SK-N-SH (cell line): ENCODE data around the gene CYP46A1. TPM values are rescaled to one million over a fixed set of nuclear protein-coding genes. Genes with fewer than 3 reads are reported as not detected.

Experiments
- CTCF ChIA-PET: fragments of 300-600, 350-600 bp; formaldehyde crosslinking; extraction: SDS; loops from one replicate; lab custom pipeline; 2021; lab: Yijun Ruan, JAX
- POLR2A ChIA-PET: fragments of 350-600 bp; sonication (Branson Sonifier 250); formaldehyde crosslinking; extraction: SDS; loops from one replicate; lab custom pipeline; 2020; ENCODE audit warnings: antibody characterized with exemption, inconsistent platforms; lab: Yijun Ruan, JAX
- DNase-seq: peaks from one replicate; pipeline ENCODE4 v3.0.0; 2012
- H2AFZ ChIP-seq: fragments of 200-600 bp; sonication (generic); 2 replicates; pipeline ENCODE4 v1.8.1; 2016; ENCODE audit warnings: antibody characterized with exemption, mild to moderate bottlenecking, low read depth
- H3F3A ChIP-seq: fragments of 200-600 bp; sonication (generic); replicated peaks from 2 replicates; pipeline ENCODE3; 2016; ENCODE audit warnings: antibody characterized with exemption, mild to moderate bottlenecking; ENCODE audit not compliant: insufficient read depth
- H3K27ac ChIP-seq, 2 experiments: fragments of 200-500 bp in 1 of 2; fragments of 200-600 bp in 1 of 2; sonication (Bioruptor generic) in 1 of 2; sonication (generic), shearing (Covaris generic) in 1 of 2; 2 replicates each; pipeline versions ENCODE4 v1.5.1 to v1.6.1; 2014 to 2016; ENCODE audit warnings: low read depth in 2 of 2, inconsistent platforms in 1 of 2, low read length in 1 of 2, mild to moderate bottlenecking in 1 of 2, mixed read lengths in 1 of 2
- H3K27me3 ChIP-seq: fragments of 200-600 bp; sonication (generic), shearing (Covaris generic); 2 replicates; pipeline ENCODE4 v1.6.1; 2016; ENCODE audit warnings: mixed run types; ENCODE audit not compliant: insufficient read depth
- H3K36me3 ChIP-seq, 2 experiments: fragments of 200-500 bp in 1 of 2; fragments of 200-600 bp in 1 of 2; sonication (Bioruptor generic) in 1 of 2; sonication (generic) in 1 of 2; replicated peaks in 1 of 2; 2 replicates each; pipeline versions ENCODE3 to v1.5.1; 2014 to 2016; ENCODE audit warnings: low read length in 1 of 2, mild to moderate bottlenecking in 1 of 2; ENCODE audit not compliant: insufficient read depth in 2 of 2, control insufficient read depth in 1 of 2
- H3K4me1 ChIP-seq, 2 experiments: fragments of 200-500 bp in 1 of 2; fragments of 200-600 bp in 1 of 2; sonication (Bioruptor generic) in 1 of 2; sonication (generic), shearing (Covaris generic) in 1 of 2; 2 replicates each; pipeline versions ENCODE4 v1.5.1 to v1.6.1; 2014 to 2016; ENCODE audit warnings: low read depth in 1 of 2, low read length in 1 of 2, mixed run types in 1 of 2; ENCODE audit not compliant: insufficient read depth in 2 of 2, control insufficient read depth in 1 of 2
- H3K4me2 ChIP-seq: fragments of 200-600 bp; sonication (generic), shearing (Covaris generic); 2 replicates; pipeline ENCODE4 v1.6.1; 2017; ENCODE audit warnings: mixed run types
- H3K4me3 ChIP-seq, 2 experiments: fragments of 200-500 bp in 1 of 2; fragments of 200-600 bp in 1 of 2; sonication (Bioruptor generic) in 1 of 2; sonication (generic), shearing (Covaris generic) in 1 of 2; 2 replicates each; pipeline versions ENCODE4 v1.5.1 to v1.8.1; 2014 to 2016; ENCODE audit warnings: low read depth in 2 of 2, inconsistent platforms in 1 of 2, low read length in 1 of 2, mild to moderate bottlenecking in 1 of 2, mixed read lengths in 1 of 2, moderate library complexity in 1 of 2
- H3K79me2 ChIP-seq: fragments of 200-600 bp; sonication (generic); 2 replicates; pipeline ENCODE4 v1.8.1; 2017; ENCODE audit warnings: mild to moderate bottlenecking; ENCODE audit not compliant: insufficient read depth
- H3K9ac ChIP-seq: fragments of 200-600 bp; sonication (generic); 2 replicates; pipeline ENCODE4 v1.6.1; 2017; ENCODE audit warnings: mixed run types
- H3K9me2 ChIP-seq: fragments of 200-600 bp; sonication (generic); 2 replicates; pipeline ENCODE4 v1.6.1; 2017; ENCODE audit warnings: mixed run types
- H3K9me3 ChIP-seq: fragments of 200-600 bp; sonication (generic); 2 replicates; pipeline ENCODE4 v1.6.1; 2017; ENCODE audit warnings: mixed run types, mild to moderate bottlenecking, moderate library complexity
- H4K20me1 ChIP-seq: fragments of 200-600 bp; sonication (generic); 2 replicates; pipeline ENCODE4 v1.6.1; 2017; ENCODE audit warnings: mild to moderate bottlenecking, mixed run types; ENCODE audit not compliant: insufficient read depth
- EZH2phosphoT487 ChIP-seq: fragments of 200-600 bp; sonication (generic); IDR thresholded peaks from 2 replicates; pipeline ENCODE4 v1.6.1; 2017; ENCODE audit warnings: low read depth, mixed run types, mild to moderate bottlenecking, antibody characterized with exemption, moderate library complexity, borderline replicate concordance
- FOSL2 ChIP-seq: IDR thresholded peaks from 2 replicates; pipeline ENCODE4 v1.4.0; 2012; ENCODE audit warnings: low read depth, mild to moderate bottlenecking, moderate library complexity, borderline replicate concordance
- GATA2 ChIP-seq: sonication (generic); formaldehyde crosslinking; IDR thresholded peaks from 2 replicates; pipeline ENCODE4 v1.5.0; 2020; ENCODE audit warnings: mild to moderate bottlenecking, missing genetic modification reagents
- MEF2A ChIP-seq: IDR thresholded peaks from 2 replicates; pipeline ENCODE4 v1.4.0; 2012; ENCODE audit warnings: low read depth, borderline replicate concordance
- MXI1 ChIP-seq: IDR thresholded peaks from 2 replicates; pipeline ENCODE4 v1.6.1; 2012; ENCODE audit warnings: mild to moderate bottlenecking, low read depth, low read length, improper control_type of control experiment
- NFIC ChIP-seq: IDR thresholded peaks from 2 replicates; pipeline ENCODE4 v1.4.0; 2012; ENCODE audit warnings: borderline replicate concordance
- NRF1 ChIP-seq: IDR thresholded peaks from 2 replicates; pipeline ENCODE4 v1.6.1; 2012; ENCODE audit warnings: low read depth, mild to moderate bottlenecking, low read length
- POLR2AphosphoS5 ChIP-seq: IDR thresholded peaks from 2 replicates; pipeline ENCODE4 v1.6.1; 2012; ENCODE audit warnings: low read depth, low read length
- RAD21 ChIP-seq: IDR thresholded peaks from 2 replicates; pipeline ENCODE4 v1.6.1; 2012; ENCODE audit warnings: mild to moderate bottlenecking, low read length
- RXRA ChIP-seq: IDR thresholded peaks from 2 replicates; pipeline ENCODE4 v1.4.0; 2012; ENCODE audit warnings: low read depth, mild to moderate bottlenecking, borderline replicate concordance
- TAF1 ChIP-seq: IDR thresholded peaks from 2 replicates; pipeline ENCODE4 v1.6.1; 2012; ENCODE audit warnings: low read depth, mild to moderate bottlenecking, low read length, moderate library complexity, borderline replicate concordance
- TCF12 ChIP-seq: IDR thresholded peaks from 2 replicates; pipeline ENCODE4 v1.4.0; 2012
- TEAD4 ChIP-seq: IDR thresholded peaks from 2 replicates; pipeline ENCODE4 v1.4.0; 2012; ENCODE audit warnings: mild to moderate bottlenecking, borderline replicate concordance; ENCODE audit not compliant: insufficient read depth
- YY1 ChIP-seq: IDR thresholded peaks from 2 replicates; pipeline ENCODE4 v1.4.0; 2012; ENCODE audit warnings: low read depth, mild to moderate bottlenecking
- WGBS: methylation state at CpG from one replicate; pipeline ENCODE4 v1.1.6; 2017; ENCODE audit warnings: low lambda C conversion rate; 5-methylcytosine and 5-hydroxymethylcytosine counted together
- polyA plus RNA-seq, 3 experiments: library from polyadenylated mRNA; depleted of rRNA; stranded (reverse); fragments of >200 nt; gene quantifications; 2 replicates each; pipeline ENCODE4 v1.2.3, GENCODE V29; 2012
- TF ChIP-seq, protein P1 (sequence below): IDR thresholded peaks from 2 replicates; pipeline ENCODE4; 2012
- TF ChIP-seq, protein P2 (sequence below): IDR thresholded peaks from 2 replicates; pipeline ENCODE4 v1.4.0; 2012; ENCODE audit warnings: low read depth
- TF ChIP-seq, protein P3 (sequence below): IDR thresholded peaks from 2 replicates; pipeline ENCODE4 v1.4.0; 2012; ENCODE audit warnings: low read depth, borderline replicate concordance

The CYP46A1 gene
- polyA plus RNA-seq, 1 of the 3 experiments (the other 2 are of a cell fraction), result 0.30 TPM

GRCh38 chr14:99699085-99699760, 15.1 kb downstream of the CYP46A1 start:
- Histone ChIP-seq H3K79me2 (no peaks in the 10 kb centered on the region), H3K4me2 (no peak overlapping the region)
- POLR2A ChIA-PET, result no interaction called here
- TF ChIP-seq NFIC, result no peak
- TF ChIP-seq RAD21, result no peak
- no peak for TF ChIP-seq MXI1
- TF ChIP-seq TCF12, result no peak
- TF ChIP-seq NRF1, result no peak
- TF ChIP-seq TEAD4, result no peak
- TF ChIP-seq RXRA, result no peak
- TF ChIP-seq, all 33 proteins: peak for 0
- no peaks in the 10 kb centered on the region for H3K4me1 ChIP-seq
- no peak overlapping the region for H3K9ac ChIP-seq
- CTCF ChIA-PET, result interaction anchor here (1.2 to 4.9 kb wide), 2 partner anchors 11 to 30 kb away, joined by 3 to 19 read pairs; no protein-coding TSS in a partner anchor
- no peaks in the 10 kb centered on the region for H3K27me3 ChIP-seq
- no peaks in the 10 kb centered on the region for H4K20me1 ChIP-seq
- WGBS, result 73% methylated on average over 12 of the region's 12 CpGs
- H3K9me2 ChIP-seq, result no peaks in the 10 kb centered on the region
- DNase-seq, result no peak
- 0 out of 2 replicates have a peak, but pooled peaks cover 4% of the 10 kb centered on the region for H3K9me3 ChIP-seq
- H2AFZ ChIP-seq, result no peak overlapping the region
- no peaks in the 10 kb centered on the region for H3K36me3 ChIP-seq
- no peak overlapping the region for H3K4me3 ChIP-seq
- no peaks in the 10 kb centered on the region for H3F3A ChIP-seq
- H3K27ac ChIP-seq, result no peak overlapping the region

- no peaks in the 10 kb centered on the region for H3K27me3 ChIP-seq
- no peak overlapping the region for H3K9ac ChIP-seq
- POLR2A ChIA-PET, result no interaction called here
- 0 out of 2 replicates have a peak, but pooled peaks cover 4% of the 10 kb centered on the region for H3K9me3 ChIP-seq
- H3K79me2 ChIP-seq, result no peaks in the 10 kb centered on the region
- no peaks in the 10 kb centered on the region for H3F3A ChIP-seq
- no peak overlapping the region for H3K27ac ChIP-seq
- no peaks in the 10 kb centered on the region for H3K36me3 ChIP-seq
- no peaks in the 10 kb centered on the region for H4K20me1 ChIP-seq
- no peak for DNase-seq
- H3K4me2 ChIP-seq, result no peak overlapping the region
- no peaks in the 10 kb centered on the region for H3K9me2 ChIP-seq
- WGBS, result 85% methylated on average over 16 of the region's 16 CpGs
- no peaks in the 10 kb centered on the region for H3K4me1 ChIP-seq
- TF ChIP-seq POLR2AphosphoS5 (no peak), RAD21 (no peak), TAF1 (no peak), FOSL2 (no peak), NFIC (no peak), NRF1 (no peak), GATA2 (CRISPR knock-in tag) (no peak), EZH2phosphoT487 (no peak), YY1 (no peak), RXRA (no peak), MEF2A (no peak), MXI1 (no peak)
- TF ChIP-seq, protein P1, sequence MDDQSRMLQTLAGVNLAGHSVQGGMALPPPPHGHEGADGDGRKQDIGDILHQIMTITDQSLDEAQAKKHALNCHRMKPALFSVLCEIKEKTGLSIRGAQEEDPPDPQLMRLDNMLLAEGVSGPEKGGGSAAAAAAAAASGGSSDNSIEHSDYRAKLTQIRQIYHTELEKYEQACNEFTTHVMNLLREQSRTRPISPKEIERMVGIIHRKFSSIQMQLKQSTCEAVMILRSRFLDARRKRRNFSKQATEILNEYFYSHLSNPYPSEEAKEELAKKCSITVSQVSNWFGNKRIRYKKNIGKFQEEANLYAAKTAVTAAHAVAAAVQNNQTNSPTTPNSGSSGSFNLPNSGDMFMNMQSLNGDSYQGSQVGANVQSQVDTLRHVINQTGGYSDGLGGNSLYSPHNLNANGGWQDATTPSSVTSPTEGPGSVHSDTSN, result no peak
- TF ChIP-seq, protein P2, sequence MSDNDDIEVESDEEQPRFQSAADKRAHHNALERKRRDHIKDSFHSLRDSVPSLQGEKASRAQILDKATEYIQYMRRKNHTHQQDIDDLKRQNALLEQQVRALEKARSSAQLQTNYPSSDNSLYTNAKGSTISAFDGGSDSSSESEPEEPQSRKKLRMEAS, result no peak
- TF ChIP-seq, protein P3, sequence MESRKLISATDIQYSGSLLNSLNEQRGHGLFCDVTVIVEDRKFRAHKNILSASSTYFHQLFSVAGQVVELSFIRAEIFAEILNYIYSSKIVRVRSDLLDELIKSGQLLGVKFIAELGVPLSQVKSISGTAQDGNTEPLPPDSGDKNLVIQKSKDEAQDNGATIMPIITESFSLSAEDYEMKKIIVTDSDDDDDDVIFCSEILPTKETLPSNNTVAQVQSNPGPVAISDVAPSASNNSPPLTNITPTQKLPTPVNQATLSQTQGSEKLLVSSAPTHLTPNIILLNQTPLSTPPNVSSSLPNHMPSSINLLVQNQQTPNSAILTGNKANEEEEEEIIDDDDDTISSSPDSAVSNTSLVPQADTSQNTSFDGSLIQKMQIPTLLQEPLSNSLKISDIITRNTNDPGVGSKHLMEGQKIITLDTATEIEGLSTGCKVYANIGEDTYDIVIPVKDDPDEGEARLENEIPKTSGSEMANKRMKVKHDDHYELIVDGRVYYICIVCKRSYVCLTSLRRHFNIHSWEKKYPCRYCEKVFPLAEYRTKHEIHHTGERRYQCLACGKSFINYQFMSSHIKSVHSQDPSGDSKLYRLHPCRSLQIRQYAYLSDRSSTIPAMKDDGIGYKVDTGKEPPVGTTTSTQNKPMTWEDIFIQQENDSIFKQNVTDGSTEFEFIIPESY, result no peak
- TF ChIP-seq, all 33 proteins: peak for 0
- CTCF ChIA-PET, result interaction anchor here (4.9 kb wide), 1 partner anchor 12 kb away, joined by 19 read pairs; no protein-coding TSS in a partner anchor
- Histone ChIP-seq H2AFZ (no peak overlapping the region), H3K4me3 (no peak overlapping the region)
Observed at GRCh38 chr14:99699861-99700260, 15.8 kb downstream of the CYP46A1 start.
